PC-9 (cell line): Measurements from ENCODE around the gene PNMA8B.

Source experiments
- CTCF ChIP-seq: fragments of 200-600 bp; sonication (generic); conservative IDR thresholded peaks from 2 replicates; pipeline ENCODE4 v1.6.1; 2017; ENCODE audit warnings: mixed run types, antibody characterized with exemption, mild to moderate bottlenecking, moderate library complexity
- EZH2 ChIP-seq: fragments of 200-600 bp; sonication (generic); IDR thresholded peaks from 2 replicates; pipeline ENCODE4 v1.8.0; 2017; ENCODE audit warnings: antibody characterized with exemption, low read depth

- no peak for TF ChIP-seq CTCF
- no peak for TF ChIP-seq EZH2
Measured at GRCh38 chr19:46447006-46447405, 48.7 kb downstream of the PNMA8B start.
